ENCODE data around the gene TREM2.
"Not testable (repeated sequence)": the region's sequence is repeated elsewhere in the genome, so short reads cannot be mapped to it uniquely, and the experiment has no call there.

The TREM2 gene

GRCh38 chr6:41162687-41163418 is at the start of gene TREM2:
TSS of gene TREM2 (minus strand) at chr6:41163116. CDS start at chr6:41163082, 34 bp downstream.
- DNase-seq (ENCODE audit: low read depth in 2 of 2) = no peak

GRCh38 chr6:41209547-41210320 is 46.8 kb upstream of the TREM2 start:
- DNase-seq (ENCODE audit: low read depth in 2 of 2) = no peak

- DNase-seq (ENCODE audit: low read depth in 2 of 2) = no peak
These were observed 45.7 kb upstream of the TREM2 start for GRCh38 chr6:41208439-41209106.

- no peak for DNase-seq (ENCODE audit: low read depth in 2 of 2)
These were observed 41.2 kb upstream of the TREM2 start for GRCh38 chr6:41204156-41204555.

GRCh38 chr6:41201764-41202173 is 38.9 kb upstream of the TREM2 start:
- DNase-seq (ENCODE audit: low read depth in 2 of 2) = no peak

GRCh38 chr6:41200901-41201763 is 38.2 kb upstream of the TREM2 start, which contains the start of gene TREML2:
TSS of gene TREML2 (minus strand) at chr6:41201149. CDS start at chr6:41201008, 141 bp downstream.
- DNase-seq (ENCODE audit: low read depth in 2 of 2) = peak in 1 of 2 donors; percentile 20

- peak in 1 of 2 donors; percentile 38 for DNase-seq (ENCODE audit: low read depth in 2 of 2)
These were observed 37.5 kb upstream of the TREM2 start for GRCh38 chr6:41200296-41200900.

GRCh38 chr6:41199552-41200246 is 36.8 kb upstream of the TREM2 start:
- peak in 1 of 2 donors; percentile 22 for DNase-seq (ENCODE audit: low read depth in 2 of 2)

- no peak for DNase-seq (ENCODE audit: low read depth in 2 of 2)
These were observed 34.3 kb upstream of the TREM2 start for GRCh38 chr6:41197234-41197633.

- DNase-seq (ENCODE audit: low read depth in 2 of 2) = no peak
These were observed 31.5 kb upstream of the TREM2 start for GRCh38 chr6:41194386-41194785.

- DNase-seq (ENCODE audit: low read depth in 2 of 2) = no peak
These were observed 31.0 kb upstream of the TREM2 start for GRCh38 chr6:41193884-41194283.

- no peak for DNase-seq (ENCODE audit: low read depth in 2 of 2)
These were observed 30.3 kb upstream of the TREM2 start for GRCh38 chr6:41193171-41193734.

GRCh38 chr6:41191569-41191968 is 28.7 kb upstream of the TREM2 start:
- no peak for DNase-seq (ENCODE audit: low read depth in 2 of 2)

GRCh38 chr6:41190791-41191190 is 27.9 kb upstream of the TREM2 start:
- DNase-seq (ENCODE audit: low read depth in 2 of 2) = no peak

- DNase-seq (ENCODE audit: low read depth in 2 of 2) = no peak
These were observed 27.1 kb upstream of the TREM2 start for GRCh38 chr6:41189967-41190366.

GRCh38 chr6:41189046-41189445 is 26.1 kb upstream of the TREM2 start:
- not testable (repeated sequence) for DNase-seq (ENCODE audit: low read depth in 2 of 2)

- no peak for DNase-seq (ENCODE audit: low read depth in 2 of 2)
These were observed 25.3 kb upstream of the TREM2 start for GRCh38 chr6:41187924-41188886.

- no peak for DNase-seq (ENCODE audit: low read depth in 2 of 2)
These were observed 23.2 kb upstream of the TREM2 start for GRCh38 chr6:41186031-41186562.

GRCh38 chr6:41184761-41185160 is 21.8 kb upstream of the TREM2 start:
- DNase-seq (ENCODE audit: low read depth in 2 of 2) = no peak
